ENCODE results near the gene PIK3C2A. TPM values are rescaled to one million over a fixed set of nuclear protein-coding genes. Genes with fewer than 3 reads are reported as not detected.
"Not testable (repeated sequence)": the region's sequence is repeated elsewhere in the genome, so short reads cannot be mapped to it uniquely, and the experiment has no call there.

Gene PIK3C2A
- total RNA-seq (2014; rRNA removed; shearing (Covaris generic)) = 12.0 and 13.6 TPM in 2 replicates
- 8.6 and 13.2 TPM in 2 replicates for polyA plus RNA-seq (2015; cell fraction: cytosol; rRNA removed)
- 26.7 and 28.7 TPM in 2 replicates for polyA plus RNA-seq (2015; cell fraction: nucleus; rRNA removed)

- DNase-seq (ENCODE audit: low read depth) = peak; percentile 88
These were observed at the start of gene PIK3C2A for GRCh38 chr11:17207317-17208256. PIK3C2A (minus strand) TSS chr11:17207986; CDS start chr11:17169741, 38,245 bp downstream.

DNA sequence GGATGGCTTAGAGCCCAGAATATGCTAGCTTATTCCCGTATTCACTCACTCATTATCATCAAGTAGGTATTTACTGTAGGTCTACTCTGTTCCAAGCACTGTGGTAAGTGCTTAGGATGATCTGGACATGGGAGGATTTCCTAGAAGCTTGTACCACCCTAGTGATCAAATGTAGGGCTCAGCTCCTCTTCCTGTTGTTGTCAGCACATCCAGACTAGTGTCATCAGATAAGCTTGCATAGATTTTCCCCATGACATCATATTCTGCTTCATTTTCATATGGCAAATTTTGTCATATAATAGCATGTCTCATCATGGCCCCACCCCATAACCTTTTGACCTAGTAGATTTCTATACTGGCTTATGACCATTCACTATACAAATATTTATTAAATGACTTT is 49.4 kb upstream of the PIK3C2A start:
- peak; percentile 28 for DNase-seq (ENCODE audit: low read depth)

DNA sequence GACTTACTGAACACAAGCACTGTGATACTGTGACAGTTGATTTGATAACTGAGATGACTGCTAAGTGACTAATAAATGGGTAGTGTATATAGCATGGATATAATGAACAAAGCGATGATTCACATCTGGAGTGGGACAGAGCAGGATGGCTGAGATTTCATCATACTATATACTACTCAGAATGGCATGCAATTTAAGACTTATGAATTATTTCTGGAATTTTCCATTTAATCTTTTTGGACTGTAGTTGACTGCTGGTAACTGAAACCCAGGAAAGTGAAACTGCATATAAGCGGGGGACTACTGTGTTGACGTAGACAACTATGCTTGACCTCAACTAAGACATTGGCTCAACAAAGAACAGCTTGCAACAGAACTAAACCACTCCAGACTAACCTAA is 48.7 kb upstream of the PIK3C2A start:
- DNase-seq (ENCODE audit: low read depth) = peak; percentile 90

- DNase-seq (ENCODE audit: low read depth) = no peak
These were observed 44.9 kb upstream of the PIK3C2A start for GRCh38 chr11:17252704-17253103.

DNA sequence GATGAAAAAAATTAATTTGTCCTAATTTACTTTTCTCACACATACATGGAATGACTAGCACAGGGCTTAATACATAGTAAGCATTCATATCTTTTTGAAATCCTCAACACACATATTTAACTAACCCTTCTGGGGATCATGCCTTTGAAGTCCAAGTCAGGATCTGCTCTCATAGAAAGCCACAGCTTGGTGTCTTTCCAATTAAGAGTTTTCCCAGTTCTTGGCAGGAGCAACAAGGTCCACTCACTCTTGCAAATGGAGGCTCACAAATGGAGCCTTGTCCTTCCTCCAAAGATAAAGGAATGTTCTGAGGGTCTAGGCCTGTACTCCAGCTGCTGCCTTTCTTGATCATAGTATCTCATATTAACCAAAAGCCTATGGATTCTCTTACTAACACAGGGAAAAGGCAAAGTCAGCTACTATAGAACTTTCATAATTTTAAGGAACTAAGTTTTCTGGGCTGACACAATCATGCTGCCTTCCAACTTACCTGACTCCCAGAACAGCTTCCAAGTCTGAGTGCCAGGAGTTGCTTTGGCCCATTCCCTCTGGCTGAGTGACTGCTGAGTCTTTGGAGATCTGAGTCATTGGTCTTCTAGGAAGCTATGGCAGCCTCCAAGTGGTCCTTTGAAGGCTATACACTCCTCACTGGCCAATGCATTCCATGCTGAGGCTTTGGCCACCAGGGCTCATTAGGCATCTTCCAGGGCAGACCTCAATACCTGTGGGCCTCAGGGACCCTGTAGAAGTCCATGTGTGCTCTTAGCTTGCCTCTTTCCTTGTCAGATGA is 43.0 kb upstream of the PIK3C2A start:
- peak; percentile 31 for DNase-seq (ENCODE audit: low read depth)

DNA sequence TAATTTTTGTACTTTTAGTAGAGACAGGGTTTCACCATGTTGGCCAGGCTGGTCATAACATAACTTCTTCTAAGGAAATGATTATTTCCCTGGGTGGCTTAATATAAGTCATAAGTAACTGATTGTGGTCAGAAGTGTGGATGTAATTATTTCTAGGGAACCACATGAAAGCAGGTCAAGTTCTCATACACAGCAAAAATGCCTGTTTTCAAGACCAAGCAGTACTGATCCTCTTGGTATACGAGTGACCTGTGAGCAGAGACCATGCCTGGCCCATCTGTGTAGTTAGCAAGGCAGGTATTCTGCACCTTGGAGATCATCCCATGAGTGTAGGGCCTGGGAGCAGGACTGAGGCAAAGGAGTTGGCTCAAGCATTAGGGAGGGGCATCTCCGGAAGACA is 36.3 kb upstream of the PIK3C2A start:
- DNase-seq (ENCODE audit: low read depth) = no peak

GRCh38 chr11:17242954-17243353 is 35.2 kb upstream of the PIK3C2A start:
- not testable (repeated sequence) for DNase-seq (ENCODE audit: low read depth)

DNA sequence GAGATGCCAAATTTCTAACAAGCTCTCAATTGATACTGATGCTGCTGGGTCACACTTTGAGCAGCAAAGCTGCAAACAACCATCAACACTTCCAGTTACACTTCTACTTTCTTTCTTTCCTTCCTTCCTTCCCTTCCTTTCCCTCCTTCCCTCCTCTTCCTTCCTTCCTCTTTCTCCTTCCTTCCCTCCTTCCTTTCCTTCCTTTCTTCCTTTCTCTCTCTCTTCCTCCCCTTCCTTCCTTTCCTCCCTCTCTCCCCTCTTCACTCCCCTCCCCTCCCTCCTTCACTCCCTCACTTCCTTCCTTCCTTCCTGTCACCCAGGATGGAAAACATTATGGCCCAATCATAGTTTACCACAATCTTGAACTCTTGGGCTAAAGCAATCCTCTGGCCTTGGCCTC is 33.0 kb upstream of the PIK3C2A start:
- DNase-seq (ENCODE audit: low read depth) = no peak

DNA sequence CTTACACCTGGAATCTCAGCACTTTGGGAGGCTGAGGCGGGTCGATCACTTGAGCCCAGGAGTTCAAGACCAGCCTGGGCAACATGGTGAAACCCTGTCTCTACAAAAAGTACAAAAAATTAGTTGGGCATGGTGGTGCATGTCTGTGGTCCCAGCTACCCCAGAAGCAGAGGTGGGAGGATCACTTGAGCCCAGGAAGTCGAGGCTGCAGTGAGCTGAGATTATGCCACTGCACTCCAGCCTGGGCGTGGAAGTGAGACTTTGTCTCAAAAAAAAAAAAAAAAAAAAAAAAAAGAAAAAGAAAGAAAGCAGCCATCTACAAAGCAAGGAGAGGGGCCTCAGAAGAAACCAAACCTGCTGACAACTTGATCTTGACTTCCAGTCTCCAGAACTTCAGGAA is 32.1 kb upstream of the PIK3C2A start:
- not testable (repeated sequence) for DNase-seq (ENCODE audit: low read depth)

DNA sequence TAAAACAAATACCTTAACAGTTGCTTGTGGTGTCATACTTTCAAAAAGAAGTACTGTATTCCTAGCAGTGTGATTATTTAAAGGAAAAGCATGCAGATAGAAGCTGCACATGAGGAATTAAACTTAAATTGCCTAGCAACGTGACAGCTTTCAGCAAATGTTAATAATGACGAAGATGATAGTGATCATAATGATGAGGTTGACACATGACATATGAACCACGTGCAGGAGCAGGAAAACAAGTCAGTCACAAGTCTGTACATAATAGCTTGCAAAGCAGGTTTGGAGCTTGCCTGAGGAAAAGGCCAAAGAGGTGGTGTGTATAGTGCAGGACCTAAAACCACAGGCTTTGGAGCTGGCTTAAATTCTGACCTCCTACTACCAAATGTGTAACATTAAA is 30.6 kb upstream of the PIK3C2A start:
- DNase-seq (ENCODE audit: low read depth) = no peak

GRCh38 chr11:17233101-17233500 is 25.3 kb upstream of the PIK3C2A start:
- no peak for DNase-seq (ENCODE audit: low read depth)

GRCh38 chr11:17230867-17231851 is 23.4 kb upstream of the PIK3C2A start:
- DNase-seq (ENCODE audit: low read depth) = no peak

DNA sequence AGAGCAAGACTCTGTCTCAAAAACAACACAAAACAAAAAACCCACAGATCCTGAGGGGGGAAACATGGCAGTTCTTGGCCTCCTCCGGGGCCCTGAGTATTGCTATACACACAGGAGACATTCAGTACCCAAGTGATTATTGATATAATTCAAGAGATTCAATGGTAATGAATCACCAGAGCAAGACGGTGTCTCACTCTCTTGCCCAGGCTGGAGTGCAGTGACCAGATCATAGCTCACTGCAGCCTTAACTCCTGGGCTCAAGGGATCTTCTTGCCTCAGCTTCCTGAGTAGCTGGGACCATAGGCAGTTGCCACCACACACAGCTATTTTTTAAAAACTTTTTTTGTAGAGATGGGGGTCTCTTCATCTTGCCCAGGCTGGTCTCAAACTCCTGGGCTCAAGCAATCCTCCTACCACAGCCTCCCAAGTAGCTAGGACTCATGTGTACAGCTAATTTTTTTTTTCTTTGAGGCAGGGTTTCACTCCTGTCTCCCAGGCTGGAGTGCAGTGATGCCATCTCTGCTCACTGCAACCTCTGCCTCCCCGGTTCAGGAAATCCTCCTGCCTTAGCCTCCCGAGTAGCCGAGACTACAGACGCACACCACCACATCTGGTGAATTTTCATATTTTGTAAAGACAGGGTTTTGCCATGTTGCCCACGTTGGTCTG is 21.8 kb upstream of the PIK3C2A start:
- DNase-seq (ENCODE audit: low read depth) = no peak

DNA sequence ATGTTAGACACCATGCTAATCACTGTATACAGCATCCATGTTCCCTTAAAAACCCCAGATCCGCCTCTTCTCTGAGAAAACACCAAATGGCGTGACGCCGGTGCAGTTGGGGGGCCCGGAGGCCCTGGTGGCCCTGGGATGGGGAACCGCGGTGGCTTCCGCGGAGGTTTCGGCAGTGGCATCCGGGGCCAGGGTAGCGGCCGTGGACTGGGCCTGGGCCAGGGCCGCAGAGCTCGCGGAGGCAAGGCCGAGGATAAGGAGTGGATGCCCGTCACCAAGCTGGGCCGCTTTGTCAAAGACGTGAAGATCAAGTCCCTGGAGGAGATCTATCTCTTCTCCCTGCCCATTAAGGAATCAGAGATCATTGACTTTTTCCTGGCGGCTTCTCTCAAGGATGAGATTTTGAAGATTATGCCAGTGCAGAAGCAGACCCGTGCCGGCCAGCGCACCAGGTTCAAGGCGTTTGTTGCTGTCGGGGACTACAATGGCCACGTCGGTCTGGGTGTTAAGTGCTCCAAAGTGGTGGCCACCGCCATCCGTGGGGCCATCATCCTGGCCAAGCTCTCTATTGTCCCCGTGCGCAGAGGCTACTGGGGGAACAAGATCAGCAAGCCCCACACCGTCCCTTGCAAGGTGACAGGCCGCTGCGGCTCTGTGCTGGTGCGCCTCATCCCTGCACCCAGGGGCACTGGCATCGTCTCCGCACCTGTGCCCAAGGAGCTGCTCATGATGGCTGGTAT is 20.6 kb upstream of the PIK3C2A start:
- DNase-seq (ENCODE audit: low read depth) = not testable (repeated sequence)

DNA sequence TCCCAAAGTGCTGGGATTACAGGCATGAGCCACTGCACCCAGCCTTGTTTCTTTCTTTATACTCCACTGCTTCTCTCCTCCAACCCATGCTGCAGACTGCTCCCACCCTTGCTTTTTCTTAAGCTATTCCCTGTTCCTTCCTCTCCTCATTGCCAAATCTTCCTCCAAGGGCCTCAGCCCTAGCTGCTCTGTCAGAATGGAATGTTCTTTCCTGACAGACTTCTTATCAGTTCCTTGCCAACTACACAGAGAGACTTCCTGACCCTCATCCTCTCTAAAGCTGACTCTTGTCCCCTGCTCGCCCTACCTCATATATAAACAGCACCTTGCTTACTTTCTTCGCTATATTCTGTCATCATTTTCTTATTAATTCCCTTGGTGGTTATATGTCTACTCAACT is 16.9 kb upstream of the PIK3C2A start:
- DNase-seq (ENCODE audit: low read depth) = no peak

- DNase-seq (ENCODE audit: low read depth) = peak; percentile 33
These were observed 14.2 kb upstream of the PIK3C2A start for GRCh38 chr11:17221968-17222367.

GRCh38 chr11:17219016-17219415 is 11.2 kb upstream of the PIK3C2A start:
- no peak for DNase-seq (ENCODE audit: low read depth)

DNA sequence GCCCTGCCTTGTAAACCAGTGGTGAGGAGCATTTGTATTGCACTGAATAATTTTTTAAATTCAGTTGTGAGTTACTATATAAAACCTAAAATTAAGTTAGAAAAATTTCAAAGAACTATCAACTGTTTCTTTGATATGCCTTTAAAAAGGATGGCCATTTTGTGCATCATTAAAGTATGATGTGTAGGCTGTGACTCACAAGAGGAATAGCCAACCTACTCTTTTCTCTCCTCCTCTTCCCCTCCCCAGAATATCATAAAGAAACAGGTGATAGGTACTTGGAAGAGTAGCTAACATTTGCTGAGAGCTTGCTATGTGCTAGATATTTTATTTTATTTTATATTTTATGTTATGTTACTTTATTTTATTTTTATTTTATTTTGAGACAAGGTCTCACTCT is 10.6 kb upstream of the PIK3C2A start:
- no peak for DNase-seq (ENCODE audit: low read depth)

DNA sequence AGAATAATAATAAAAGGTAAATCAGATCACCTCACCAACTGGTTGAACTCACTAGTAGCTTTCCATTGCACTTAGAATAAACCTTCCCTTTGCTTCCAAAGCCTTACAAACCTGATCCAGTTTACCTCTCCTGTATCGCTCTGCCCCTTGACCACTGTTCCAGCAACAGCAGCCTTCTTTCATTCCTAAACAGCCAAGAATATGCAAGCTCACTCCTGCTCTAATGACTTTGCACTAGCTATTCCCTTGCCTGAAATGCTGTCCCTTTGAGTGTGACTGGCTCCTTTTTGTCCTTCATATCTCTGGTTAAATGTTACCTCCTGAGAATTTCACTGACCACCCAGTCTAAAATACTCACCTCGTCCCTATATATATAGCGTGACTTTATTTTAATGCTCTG is 9.6 kb upstream of the PIK3C2A start:
- no peak for DNase-seq (ENCODE audit: low read depth)

- DNase-seq (ENCODE audit: low read depth) = no peak
These were observed 6.6 kb upstream of the PIK3C2A start for GRCh38 chr11:17214338-17214737.

Measured in HT1080 (cell line).